H1 (cell line): ENCODE measurements around the gene CD300LG. TPM values are rescaled to one million over a fixed set of nuclear protein-coding genes. Genes with fewer than 3 reads are reported as not detected.

Experiments used
- CTCF ChIA-PET: fragments of 300-600 bp; sonication (Branson Sonifier 250); formaldehyde crosslinking; loops from one replicate; lab custom pipeline; 2021; ENCODE audit not compliant: partially characterized antibody; lab: Charles Lee
- POLR2A ChIA-PET: fragments of 300-600 bp; sonication (Branson Sonifier 250); formaldehyde crosslinking; loops from one replicate; lab custom pipeline; 2021; ENCODE audit warnings: inconsistent platforms; ENCODE audit not compliant: partially characterized antibody; lab: Charles Lee
- DNase-seq, 2 experiments: peaks; one replicate each; pipeline versions ENCODE4 v3.0.0 to v3.0.0-alpha.2; 2010 to 2022; ENCODE audit warnings: low spot score in 2 of 2, low read depth in 1 of 2, mixed read lengths in 1 of 2
- FAIRE-seq: peaks from 2 replicates; lab custom pipeline; 2011; peaks lifted over from hg19 to GRCh38; lab: Jason Lieb, UNC
- H2AFZ ChIP-seq: 2 replicates; pipeline ENCODE4 v1.8.1; 2012; ENCODE audit warnings: low read length, inconsistent platforms
- H2AK5ac ChIP-seq: 2 replicates; pipeline ENCODE4 v1.6.1; 2013; ENCODE audit warnings: low read depth, low read length
- H2BK120ac ChIP-seq: replicated peaks from 2 replicates; pipeline ENCODE3; 2013; ENCODE audit warnings: low read depth, low read length, inconsistent platforms
- H2BK12ac ChIP-seq: 2 replicates; pipeline ENCODE4 v1.6.1; 2013; ENCODE audit warnings: low read depth, low read length
- H2BK15ac ChIP-seq: 2 replicates; pipeline ENCODE4 v1.6.1; 2013; ENCODE audit warnings: low read length
- H2BK20ac ChIP-seq: 2 replicates; pipeline ENCODE4 v1.6.1; 2013; ENCODE audit warnings: low read length
- H2BK5ac ChIP-seq: 2 replicates; pipeline ENCODE4 v1.6.1; 2013; ENCODE audit warnings: low read depth, low read length
- H3K14ac ChIP-seq: 2 replicates; pipeline ENCODE4 v1.6.1; 2013; ENCODE audit warnings: inconsistent platforms; ENCODE audit not compliant: insufficient read length
- H3K18ac ChIP-seq: 2 replicates; pipeline ENCODE4 v1.6.1; 2013; ENCODE audit warnings: low read length; ENCODE audit errors: extremely low read depth
- H3K23ac ChIP-seq: 2 replicates; pipeline ENCODE4 v1.6.1; 2013; ENCODE audit warnings: inconsistent platforms; ENCODE audit not compliant: insufficient read length
- H3K23me2 ChIP-seq: 2 replicates; pipeline ENCODE4 v1.6.1; 2013; ENCODE audit warnings: low read depth, low read length
- H3K27ac ChIP-seq: 2 replicates; pipeline ENCODE4 v1.6.1; 2011; ENCODE audit warnings: low read depth, low read length, inconsistent platforms
- H3K27me3 ChIP-seq, 4 experiments: replicated peaks in 1 of 4; 1 replicate in 1 of 4; 2 replicates in 3 of 4; pipeline versions ENCODE4 v1.6.1 to v1.8.1; 2011 to 2013; ENCODE audit warnings: low read length in 3 of 4, mild to moderate bottlenecking in 3 of 4, inconsistent platforms in 2 of 4, mixed read lengths in 2 of 4, moderate library complexity in 1 of 4; ENCODE audit not compliant: control insufficient read depth in 3 of 4, insufficient read depth in 3 of 4; ENCODE audit errors: extremely low read depth in 1 of 4
- H3K36me3 ChIP-seq, 4 experiments: 2 replicates each; pipeline versions ENCODE4 v1.6.1 to v1.8.1; 2011 to 2013; ENCODE audit warnings: mild to moderate bottlenecking in 4 of 4, low read length in 3 of 4, moderate library complexity in 2 of 4, control low read depth in 1 of 4, inconsistent platforms in 1 of 4; ENCODE audit not compliant: insufficient read depth in 4 of 4, control insufficient read depth in 2 of 4
- H3K4ac ChIP-seq: replicated peaks from 2 replicates; pipeline ENCODE3; 2013; ENCODE audit warnings: low read length, low read depth, mixed read lengths, inconsistent platforms; ENCODE audit not compliant: insufficient read length
- H3K4me1 ChIP-seq, 4 experiments: replicated peaks in 1 of 4; 1 replicate in 1 of 4; 2 replicates in 3 of 4; pipeline versions ENCODE4 v1.6.1 to v1.8.1; 2011 to 2013; ENCODE audit warnings: low read length in 3 of 4, inconsistent platforms in 2 of 4, mixed read lengths in 1 of 4; ENCODE audit not compliant: insufficient read depth in 4 of 4, control insufficient read depth in 3 of 4
- H3K4me2 ChIP-seq, 2 experiments: 2 replicates each; pipeline versions ENCODE4 v1.6.1 to v1.8.1; 2011 to 2013; ENCODE audit warnings: low read depth in 2 of 2, low read length in 2 of 2, control low read depth in 1 of 2, inconsistent platforms in 1 of 2, mild to moderate bottlenecking in 1 of 2; ENCODE audit not compliant: insufficient read depth in 1 of 2
- H3K4me3 ChIP-seq, 4 experiments: fragments of 200-600, 300-600 bp in 1 of 4; sonication (generic), shearing (Covaris generic), sonication (Bioruptor Twin) in 1 of 4; 2 replicates each; pipeline versions ENCODE4 v1.5.1 to v1.8.1; 2011 to 2016; ENCODE audit warnings: low read length in 4 of 4, low read depth in 3 of 4, control low read depth in 2 of 4, inconsistent platforms in 2 of 4, mild to moderate bottlenecking in 2 of 4, mixed read lengths in 1 of 4, moderate library complexity in 1 of 4; ENCODE audit not compliant: insufficient read depth in 2 of 4; ENCODE audit errors: extremely low read depth in 1 of 4
- H3K56ac ChIP-seq: replicated peaks from 2 replicates; pipeline ENCODE3; 2013; ENCODE audit warnings: low read depth, mild to moderate bottlenecking, mixed read lengths, low read length, inconsistent platforms; ENCODE audit not compliant: insufficient read length
- H3K79me1 ChIP-seq: 2 replicates; pipeline ENCODE4 v1.6.1; 2013; ENCODE audit warnings: low read depth, low read length, control low read depth
- H3K79me2 ChIP-seq, 2 experiments: 2 replicates each; pipeline versions ENCODE4 v1.6.1 to v1.8.1; 2012 to 2013; ENCODE audit warnings: low read length in 2 of 2, mild to moderate bottlenecking in 2 of 2, inconsistent platforms in 1 of 2; ENCODE audit not compliant: insufficient read depth in 2 of 2, control insufficient read depth in 1 of 2
- H3K9ac ChIP-seq, 4 experiments: replicated peaks in 1 of 4; 1 replicate in 1 of 4; 2 replicates in 3 of 4; pipeline versions ENCODE4 v1.6.1 to v1.8.1; 2011 to 2013; ENCODE audit warnings: low read depth in 3 of 4, low read length in 3 of 4, control low read depth in 2 of 4, mild to moderate bottlenecking in 2 of 4, moderate library complexity in 2 of 4, inconsistent platforms in 1 of 4; ENCODE audit errors: extremely low read depth in 1 of 4
- H3K9me3 ChIP-seq, 2 experiments: 2 replicates each; pipeline versions ENCODE4 v1.6.1 to v1.8.1; 2012 to 2013; ENCODE audit warnings: mild to moderate bottlenecking in 2 of 2, moderate library complexity in 2 of 2, control low read depth in 1 of 2, inconsistent platforms in 1 of 2, low read depth in 1 of 2, low read length in 1 of 2, mixed read lengths in 1 of 2; ENCODE audit not compliant: insufficient read depth in 2 of 2
- H4K20me1 ChIP-seq, 2 experiments: replicated peaks in 1 of 2; 2 replicates each; pipeline versions ENCODE3 to v1.8.1; 2011 to 2013; ENCODE audit warnings: inconsistent platforms in 2 of 2, low read length in 2 of 2, mild to moderate bottlenecking in 1 of 2; ENCODE audit not compliant: insufficient read depth in 2 of 2, control insufficient read depth in 1 of 2
- H4K5ac ChIP-seq: 2 replicates; pipeline ENCODE4 v1.6.1; 2013; ENCODE audit warnings: low read length, low read depth, mixed read lengths, inconsistent platforms; ENCODE audit not compliant: insufficient read length
- H4K8ac ChIP-seq: 2 replicates; pipeline ENCODE4 v1.8.0; 2013; ENCODE audit warnings: mild to moderate bottlenecking, moderate library complexity, low read length, inconsistent platforms; ENCODE audit not compliant: insufficient read depth; ENCODE audit errors: extremely low read depth
- H4K91ac ChIP-seq: replicated peaks from 2 replicates; pipeline ENCODE3; 2013; ENCODE audit warnings: low read length, mixed read lengths, inconsistent platforms; ENCODE audit not compliant: insufficient read length
- BACH1 ChIP-seq: IDR thresholded peaks from 2 replicates; pipeline ENCODE4 v1.6.1; 2012; ENCODE audit warnings: low read length, improper control_type of control experiment
- EGR1 ChIP-seq: IDR thresholded peaks from 2 replicates; pipeline ENCODE4 v1.6.1; 2011; ENCODE audit warnings: low read depth, low read length, borderline replicate concordance
- EZH2 ChIP-seq: fragments of 200-600 bp; sonication (generic); IDR thresholded peaks from 2 replicates; pipeline ENCODE4 v1.7.1; 2012; ENCODE audit warnings: low read depth, mild to moderate bottlenecking, moderate library complexity, low read length, inconsistent platforms; ENCODE audit not compliant: severe bottlenecking
- HDAC6 ChIP-seq: IDR thresholded peaks from one replicate; pipeline ENCODE4 v1.7.1; 2012; ENCODE audit warnings: low read depth, mild to moderate bottlenecking, inconsistent platforms, low read length, moderate library complexity
- KDM1A ChIP-seq: fragments of 200-600, 300-600 bp; sonication (generic); IDR thresholded peaks from 2 replicates; pipeline ENCODE4 v1.7.1; 2016; ENCODE audit warnings: mild to moderate bottlenecking, low read length, borderline replicate concordance
- NANOG ChIP-seq: IDR thresholded peaks from 2 replicates; pipeline ENCODE4 v1.6.1; 2011; ENCODE audit warnings: low read length, low read depth, mild to moderate bottlenecking, inconsistent platforms; ENCODE audit not compliant: insufficient read depth, poor library complexity, severe bottlenecking
- PHF8 ChIP-seq: fragments of 200-600 bp; sonication (generic); conservative IDR thresholded peaks from 2 replicates; pipeline ENCODE4 v1.7.1; 2012; ENCODE audit warnings: low read depth, mild to moderate bottlenecking, inconsistent platforms, low read length, moderate library complexity
- SP4 ChIP-seq: IDR thresholded peaks from 2 replicates; pipeline ENCODE4 v1.6.1; 2012; ENCODE audit warnings: low read length, inconsistent platforms
- YY1 ChIP-seq: IDR thresholded peaks from 2 replicates; pipeline ENCODE4 v1.6.1; 2011; ENCODE audit warnings: low read depth, mild to moderate bottlenecking, low read length
- WGBS, 2 experiments: shearing (Covaris generic) in 1 of 2; methylation state at CpG; one replicate each; pipeline versions ENCODE4 v1.1.6 to v1.1.7; 2013 to 2015; ENCODE audit warnings: low lambda C conversion rate in 2 of 2, mixed read lengths in 2 of 2, inconsistent platforms in 1 of 2, low coverage in 1 of 2, missing lambda C conversion rate in 1 of 2; ENCODE audit not compliant: insufficient replicate concordance in 2 of 2, insufficient coverage in 1 of 2, insufficient read length in 1 of 2; ENCODE audit errors: extremely low coverage in 1 of 2, missing lambda C conversion rate in 1 of 2; 5-methylcytosine and 5-hydroxymethylcytosine counted together
- polyA plus RNA-seq, 7 experiments: library from polyadenylated mRNA; depleted of rRNA in 3 of 7; stranded (reverse) in 5 of 7; unstranded in 2 of 7; fragments of >200 nt in 5 of 7; fragments of 200-250 nt in 2 of 7; gene quantifications; 1 replicate in 5 of 7; 2 replicates in 1 of 7; 4 replicates in 1 of 7; pipeline versions ENCODE4 v1.2.1 to v1.2.3, GENCODE V29; 2011 to 2013; ENCODE audit warnings: missing spikeins in 2 of 7, mixed read lengths in 2 of 7
- total RNA-seq: library from RNA; stranded (reverse); fragmentation: NEBNext Ultra II Directional; extraction: Animal tissue kit (Norgen Biotek cat#: 25700); gene quantifications from 2 replicates; pipeline ENCODE4 v1.2.1, GENCODE V29; 2021

CD300LG gene
- total and polyA plus RNA-seq, 2 of the 8 experiments (the other 6 are each of a cell fraction or from before 2014, with no cell fraction given): 0.06 TPM; not detected in 1

DNA sequence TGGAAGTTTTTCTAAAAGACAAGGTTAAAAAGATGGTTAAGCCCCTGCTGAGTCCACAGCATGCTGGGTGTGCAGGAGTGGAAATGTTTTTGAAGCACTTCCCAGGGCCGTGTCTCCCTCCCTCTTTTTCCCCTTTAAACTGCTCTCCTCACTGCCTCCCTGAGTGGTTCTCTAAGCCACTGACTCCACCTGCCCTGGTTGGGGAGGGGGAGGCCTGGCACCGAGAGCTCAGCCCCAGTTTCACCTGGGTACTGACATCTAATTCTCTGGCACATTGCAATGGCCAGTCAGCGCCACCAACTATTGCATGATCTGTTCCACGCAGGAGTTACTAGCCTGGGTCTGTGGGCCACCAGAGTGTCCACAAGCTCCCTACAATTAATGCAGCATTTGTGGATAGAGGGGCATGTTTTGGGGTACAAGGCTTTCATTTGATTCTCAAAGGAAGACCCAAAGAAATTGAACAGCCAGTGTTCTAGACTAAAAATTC, 36.7 kb upstream of the CD300LG start:
- POLR2A ChIA-PET: interaction anchor here (0.8 to 1.2 kb wide), 6 partner anchors 9 to 36 kb away, joined by 3 to 4 read pairs (median 4); partner anchors contain the start of genes CD300LG and DUSP3
- no peak for FAIRE-seq

More for the DNA sequence above, 36.7 kb upstream of the CD300LG start:
- no peak overlapping the region for H3K23ac ChIP-seq
- no peak overlapping the region for H3K9ac ChIP-seq
- no peaks in the 10 kb centered on the region for H3K9me3 ChIP-seq
- H3K27me3 ChIP-seq: no peaks in the 10 kb centered on the region
- no peak overlapping the region for H3K56ac ChIP-seq
- H2BK12ac ChIP-seq: no peak overlapping the region
- no peak overlapping the region for H2BK120ac ChIP-seq
- no peak overlapping the region for H3K4me3 ChIP-seq
- H3K36me3 ChIP-seq: no peaks in the 10 kb centered on the region
- no peak for DNase-seq
- CTCF ChIA-PET: interaction anchor here (3.3 kb wide), 1 partner anchor 36 kb away, joined by 10 read pairs; the partner anchor contains the start of gene CD300LG
- no peak overlapping the region for H3K27ac ChIP-seq
- peaks cover 0 to 4% (median 1%) of the 10 kb centered on the region in 4 experiments; a peak in 1 of 7 replicates for H3K4me1 ChIP-seq
- H3K79me2 ChIP-seq: no peaks in the 10 kb centered on the region
- H4K20me1 ChIP-seq: peaks cover 0 to 1% of the 10 kb centered on the region in 2 experiments
- H2BK15ac ChIP-seq: no peak overlapping the region
- H3K4me2 ChIP-seq: no peak overlapping the region
- no peak overlapping the region for H2BK5ac ChIP-seq
- no peak overlapping the region for H2AFZ ChIP-seq
- no peak overlapping the region for H4K5ac ChIP-seq
- no peak overlapping the region for H2BK20ac ChIP-seq
- TF ChIP-seq YY1: no peak
- no peak for TF ChIP-seq HDAC6
- TF ChIP-seq PHF8: no peak
- no peak for TF ChIP-seq EGR1
- no peak for TF ChIP-seq SP4
- TF ChIP-seq EZH2: no peak
- TF ChIP-seq KDM1A: no peak
- TF ChIP-seq NANOG: no peak
- no peak for TF ChIP-seq BACH1
- no peak overlapping the region for H4K91ac ChIP-seq
- H2AK5ac ChIP-seq: no peak overlapping the region
- no peaks in the 10 kb centered on the region for H3K79me1 ChIP-seq
- no peak overlapping the region for H3K14ac ChIP-seq
- WGBS, 2 experiments: 81% methylated on average over 4 of the region's 4 CpGs; no CpG with 5 or more reads in 1 of the 2 experiments
- H3K23me2 ChIP-seq: no peaks in the 10 kb centered on the region
- no peak overlapping the region for H3K4ac ChIP-seq
- H4K8ac ChIP-seq: no peak overlapping the region
- no peak overlapping the region for H3K18ac ChIP-seq
